ENCODE results near the gene CORO1C.

Gene CORO1C

DNA sequence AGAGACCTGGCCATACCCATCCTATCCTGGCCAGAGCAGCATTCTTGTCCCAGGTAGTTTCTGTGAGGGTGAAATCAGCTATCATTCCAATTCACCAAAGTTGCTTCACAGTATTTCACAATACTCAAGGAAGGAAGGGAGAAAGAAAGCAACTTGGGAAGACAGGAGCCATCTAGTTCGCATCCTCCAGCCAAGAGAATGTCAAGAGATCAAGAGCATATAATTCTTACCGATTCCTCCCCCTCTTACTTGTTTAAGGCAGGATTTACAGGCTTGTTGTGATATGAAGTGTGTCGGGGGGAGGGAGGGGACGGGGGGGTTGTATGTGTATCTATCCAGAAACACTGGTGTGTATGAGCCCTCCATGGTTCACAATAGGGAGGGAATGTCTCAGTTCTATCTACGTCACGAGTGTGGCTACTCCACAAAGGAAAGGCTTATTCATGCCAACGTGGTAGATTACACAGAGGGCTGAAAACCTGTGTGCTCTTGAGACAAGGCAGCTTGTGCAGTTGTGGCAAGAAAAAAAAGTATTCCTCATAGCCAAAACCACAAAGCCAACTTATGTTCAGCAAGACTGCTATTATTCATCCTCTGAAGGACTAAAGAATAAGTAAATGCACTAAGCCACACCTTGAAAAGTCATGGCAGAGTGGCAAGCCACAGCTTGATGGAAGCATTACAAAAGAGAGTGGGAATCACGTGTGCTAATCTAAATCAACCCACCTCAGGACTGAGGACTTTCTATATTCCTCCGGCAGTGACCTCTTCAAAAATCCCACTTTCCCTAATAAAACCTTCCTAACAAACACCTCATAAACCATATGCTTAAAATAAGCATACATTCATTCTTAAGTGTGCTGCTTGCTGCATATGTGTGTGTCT lies 35.0 kb downstream of the CORO1C start:
- DNase-seq: no peak

DNA sequence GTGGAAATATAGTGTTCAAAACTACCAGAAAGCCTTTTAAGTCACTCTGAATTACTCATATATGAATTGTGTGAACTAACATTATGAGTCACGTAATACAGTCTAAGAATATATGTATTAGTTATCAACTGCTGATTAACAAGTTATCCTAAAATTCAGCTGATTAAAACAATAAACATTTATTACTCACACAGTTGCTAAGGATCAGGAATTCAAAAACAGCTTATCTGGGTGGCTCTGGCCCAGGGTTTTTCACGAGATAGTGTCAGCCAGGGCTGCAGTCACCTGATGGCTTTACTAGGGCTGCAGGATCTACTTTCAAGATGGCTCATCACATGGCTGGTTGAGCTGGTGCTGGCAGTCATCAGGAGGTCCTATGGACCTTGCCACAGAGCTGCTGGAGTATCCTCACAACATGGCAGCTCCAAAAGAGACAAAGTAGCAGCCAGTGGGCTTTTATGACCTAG lies 36.5 kb downstream of the CORO1C start:
- DNase-seq: no peak

DNA sequence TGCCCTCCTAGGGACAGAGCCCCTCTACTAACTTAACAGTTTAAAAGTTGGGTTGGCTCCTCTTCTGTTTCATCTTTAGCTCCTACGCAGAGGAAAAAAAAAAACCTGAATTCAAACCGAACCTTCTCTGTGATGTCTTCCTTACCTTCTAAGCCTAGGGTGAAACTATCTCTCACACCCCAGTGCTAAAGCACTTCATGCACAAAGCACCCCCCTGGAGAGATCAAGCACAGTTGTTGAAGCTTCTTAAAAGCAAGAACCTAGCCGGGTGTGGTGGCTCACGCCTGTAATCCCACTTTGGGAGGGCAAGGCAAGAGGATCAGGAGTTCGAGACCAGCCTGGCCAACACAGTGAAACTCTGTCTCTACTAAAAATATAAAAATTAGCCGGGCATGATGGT lies 37.6 kb downstream of the CORO1C start:
- no peak for DNase-seq

DNA sequence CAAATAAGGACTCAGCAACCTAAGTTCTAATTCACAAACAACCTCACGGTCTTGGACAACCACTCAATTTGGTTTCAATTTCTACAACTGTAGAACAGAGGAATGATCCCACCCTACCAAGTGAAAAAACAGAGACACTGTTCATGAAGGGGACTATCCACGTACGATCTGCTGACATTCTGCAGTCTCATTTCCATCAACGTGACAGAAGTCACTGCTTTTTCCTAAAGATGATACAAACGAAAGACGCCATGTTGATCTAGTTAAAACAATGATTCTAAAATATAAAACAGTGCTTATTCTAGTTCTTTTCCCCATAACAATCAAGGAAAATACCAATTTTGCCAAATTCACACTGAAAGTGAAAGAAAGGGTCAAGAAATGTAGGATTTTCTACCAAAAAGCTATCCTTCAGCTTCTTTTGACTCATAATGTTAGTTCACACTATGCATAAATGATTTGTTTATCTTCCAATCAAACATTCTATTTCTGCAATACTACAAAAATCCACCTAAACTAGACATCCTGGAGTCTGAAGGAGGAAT lies 38.1 kb downstream of the CORO1C start:
- DNase-seq: no peak

DNA sequence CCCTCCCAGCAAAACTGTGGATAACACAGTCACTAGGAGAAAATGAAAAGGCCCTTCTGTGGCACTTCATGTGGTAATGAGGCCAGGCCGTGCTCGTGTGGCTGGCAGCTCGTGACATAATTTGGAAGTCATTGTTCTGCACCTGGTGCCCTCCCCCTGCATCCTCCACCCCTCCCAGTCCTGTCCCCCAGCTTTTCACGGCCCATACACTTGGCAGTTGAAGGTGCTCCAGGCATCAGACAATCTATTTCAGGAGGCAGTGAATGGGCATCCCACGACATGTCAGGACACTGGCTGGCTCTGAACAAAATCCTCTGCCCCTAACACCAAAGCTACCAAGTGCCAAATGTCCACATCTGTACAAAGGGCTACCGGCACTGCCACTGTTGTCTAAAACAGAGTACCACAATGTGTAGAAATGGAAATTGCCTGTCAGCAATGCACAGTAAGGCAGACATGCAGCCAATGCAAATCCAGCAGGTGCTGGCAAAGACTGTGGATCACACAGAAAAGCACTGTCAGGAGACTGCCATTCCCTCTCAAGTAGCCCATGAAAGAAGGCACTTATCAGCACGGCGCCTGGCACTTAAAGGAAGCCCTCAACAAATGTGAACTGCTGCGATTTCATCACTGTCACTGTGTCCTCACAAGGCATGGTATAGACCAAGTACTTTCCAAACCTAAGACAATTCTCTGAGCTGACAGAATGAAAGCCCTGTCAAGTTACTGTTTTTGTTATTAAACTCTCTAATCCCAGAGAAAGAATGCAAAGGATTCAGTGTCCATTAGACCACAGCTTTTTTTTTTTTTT lies 39.1 kb downstream of the CORO1C start:
- DNase-seq: peak; percentile 30

DNA sequence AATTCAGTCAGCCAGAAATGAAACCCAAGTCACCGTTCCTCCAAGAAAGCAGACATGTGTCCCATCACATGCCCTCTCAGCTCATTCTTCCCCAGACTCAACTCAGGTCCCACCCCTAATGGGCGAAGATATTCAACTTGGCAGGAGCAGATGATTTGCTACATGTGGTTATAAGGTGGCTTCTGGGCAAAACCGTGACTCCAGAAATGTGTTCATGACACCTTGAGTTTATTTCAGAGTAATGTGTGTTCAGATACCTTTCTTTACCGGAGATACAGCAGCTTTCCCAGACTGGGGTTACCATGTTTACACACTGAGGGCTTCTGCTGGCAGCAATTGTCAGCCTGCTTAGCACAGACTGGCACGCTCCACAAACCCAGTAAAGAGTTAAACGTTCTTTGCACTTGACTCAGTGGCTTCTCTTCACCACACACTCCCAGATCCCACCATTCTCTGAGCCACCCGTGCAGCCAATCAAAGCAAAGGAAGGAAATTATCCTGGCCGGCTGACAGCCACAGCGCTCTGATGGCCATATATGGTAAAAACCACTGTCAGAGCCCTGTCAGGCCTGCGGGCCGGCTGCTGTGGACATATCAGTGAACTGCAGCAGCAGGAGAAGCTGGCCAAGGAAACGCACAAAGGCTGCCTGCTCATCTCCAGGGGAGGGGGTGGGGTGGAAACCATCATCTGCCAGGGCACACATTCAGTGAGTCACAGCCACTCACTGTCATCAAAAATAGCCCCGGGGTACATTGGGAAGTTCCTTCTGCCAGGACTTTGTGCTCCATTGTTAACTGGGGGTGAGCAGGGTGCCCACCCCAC lies 39.9 kb downstream of the CORO1C start:
- peak; percentile 84 for DNase-seq

DNA sequence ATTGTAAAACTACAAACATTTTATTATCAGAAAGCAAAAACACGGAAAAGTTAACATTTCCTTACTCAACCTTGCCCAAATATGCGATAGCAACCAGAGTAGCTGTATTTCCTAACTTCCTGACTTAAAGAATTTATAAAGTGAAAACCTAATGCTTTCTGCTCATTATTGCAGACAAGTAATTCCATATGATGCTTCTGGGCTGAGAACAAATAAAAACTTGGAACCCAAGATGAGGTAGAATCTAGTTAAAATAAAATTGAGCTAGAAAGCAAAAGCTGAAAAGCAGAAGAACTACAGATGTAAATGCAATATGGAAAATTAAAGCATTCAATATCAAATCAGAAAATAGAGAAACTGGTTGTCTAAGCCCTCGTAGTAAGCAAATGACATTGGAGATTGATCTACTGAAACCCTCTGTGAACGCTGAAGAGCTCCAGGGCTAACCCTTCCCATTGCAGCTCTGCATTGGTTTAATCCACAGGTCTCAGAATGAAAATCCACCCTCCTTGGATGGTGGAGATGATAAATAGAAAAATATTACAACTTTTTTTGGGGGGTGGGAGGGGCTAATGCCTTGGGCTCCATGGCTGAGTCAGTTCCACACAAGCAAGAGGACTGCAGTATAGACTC lies 40.7 kb downstream of the CORO1C start:
- no peak for DNase-seq

DNA sequence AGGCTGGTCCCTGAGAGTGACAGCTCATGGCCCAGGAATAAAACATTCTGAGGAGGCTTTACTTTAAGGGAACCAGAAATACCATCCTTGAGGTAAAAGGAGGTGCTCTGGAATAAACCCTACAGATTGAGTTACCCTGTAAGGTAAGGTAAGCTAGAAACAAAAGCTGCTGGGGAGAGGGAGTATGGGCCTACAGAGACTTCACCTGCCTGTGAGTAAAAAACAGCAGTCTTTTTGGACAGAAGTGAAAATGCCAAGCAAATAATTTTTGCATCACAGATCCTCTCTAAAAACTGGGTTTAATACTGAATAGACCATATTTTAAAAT lies 41.2 kb downstream of the CORO1C start:
- no peak for DNase-seq

DNA sequence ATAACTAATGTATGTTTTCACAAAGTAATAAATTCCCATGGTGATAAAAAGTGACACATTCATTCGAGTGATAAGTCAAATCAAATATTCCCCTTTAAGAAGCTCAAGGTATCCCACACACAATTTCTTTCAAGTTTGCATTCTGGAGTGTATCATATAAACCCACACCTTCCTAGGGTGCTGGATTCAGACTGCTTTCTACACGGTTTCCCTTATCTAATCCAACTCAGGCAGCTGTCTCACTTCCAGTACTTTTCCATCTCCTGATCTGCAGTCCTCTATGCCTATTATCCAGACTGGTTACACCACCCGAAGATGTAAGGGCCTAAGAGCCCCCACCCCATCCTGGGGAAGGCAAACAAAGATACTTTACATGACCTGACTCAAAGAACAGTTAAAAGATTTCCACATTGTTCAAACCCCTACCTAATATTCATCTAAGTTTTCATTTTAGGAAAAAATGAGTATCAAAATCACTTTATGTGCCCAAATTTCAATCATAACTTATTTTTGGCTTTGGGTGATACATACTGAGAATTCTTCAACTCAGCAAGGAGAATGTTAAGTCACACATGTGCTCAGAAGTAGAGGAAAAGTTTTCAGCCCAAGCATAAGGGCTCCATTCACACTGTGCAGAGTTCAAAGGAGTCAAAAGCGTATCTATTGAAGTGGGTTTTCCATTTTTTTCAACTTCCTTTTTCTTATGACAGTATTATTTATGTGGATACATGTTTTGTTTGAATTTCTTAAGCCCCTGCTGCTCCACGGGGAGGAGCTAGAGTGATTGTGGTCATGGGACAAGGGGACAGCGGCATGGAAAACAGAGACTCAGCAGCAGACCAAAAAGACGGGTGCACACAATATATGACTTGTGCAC lies 41.8 kb downstream of the CORO1C start:
- no peak for DNase-seq

DNA sequence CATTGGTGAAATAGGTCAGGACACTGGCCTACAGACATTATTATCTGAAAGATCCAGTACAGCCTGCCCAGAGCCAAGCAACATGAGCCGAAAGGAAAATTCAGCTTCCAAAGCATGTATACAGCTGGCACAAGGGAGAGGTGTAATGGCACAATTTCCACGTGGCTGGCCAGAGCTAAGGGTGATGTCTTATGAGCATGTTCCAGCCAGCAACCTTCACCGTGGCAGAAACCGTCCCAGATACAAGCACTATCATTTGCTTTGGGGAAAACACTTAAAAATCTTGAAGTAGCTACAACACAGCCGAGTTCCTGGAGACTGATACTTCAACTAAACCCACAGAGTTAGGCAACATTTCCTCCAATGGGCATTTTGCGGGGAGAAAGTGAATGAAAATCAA lies 44.5 kb downstream of the CORO1C start:
- no peak for DNase-seq

DNA sequence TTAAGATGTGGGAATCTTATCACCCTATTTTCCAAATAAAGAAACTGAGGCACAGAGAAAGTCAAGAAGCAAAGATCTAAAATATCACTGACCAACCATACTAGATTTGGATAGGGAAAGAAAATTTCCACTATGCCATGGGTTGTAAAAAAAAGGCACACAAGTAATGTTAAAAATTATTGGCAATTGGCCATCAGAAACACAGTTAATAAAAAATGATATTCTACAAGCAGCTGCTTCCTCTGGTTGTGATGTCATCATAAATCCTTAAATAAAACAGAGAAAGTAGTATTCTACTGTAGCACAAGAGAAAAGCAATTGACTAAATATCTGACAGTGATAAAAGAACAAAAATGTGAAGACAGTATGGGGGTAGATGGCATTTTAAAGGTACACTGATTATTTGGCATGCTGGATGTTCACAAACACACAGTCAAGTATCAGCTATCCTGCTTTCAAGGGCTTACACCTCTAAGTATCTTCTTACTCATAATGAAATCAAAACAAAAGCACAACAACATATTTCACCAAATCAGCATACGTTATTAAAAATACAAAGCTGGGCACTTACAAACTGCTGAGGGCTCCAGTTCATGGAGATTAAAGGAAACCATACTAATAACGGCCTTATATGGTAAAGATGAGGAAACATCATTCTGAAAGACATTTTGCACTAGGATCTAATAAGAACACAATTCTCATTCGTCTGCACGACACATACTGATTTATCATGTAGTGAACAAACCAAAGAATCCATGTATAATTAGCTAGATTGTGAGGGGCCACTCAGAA lies 45.7 kb downstream of the CORO1C start:
- DNase-seq: no peak

DNA sequence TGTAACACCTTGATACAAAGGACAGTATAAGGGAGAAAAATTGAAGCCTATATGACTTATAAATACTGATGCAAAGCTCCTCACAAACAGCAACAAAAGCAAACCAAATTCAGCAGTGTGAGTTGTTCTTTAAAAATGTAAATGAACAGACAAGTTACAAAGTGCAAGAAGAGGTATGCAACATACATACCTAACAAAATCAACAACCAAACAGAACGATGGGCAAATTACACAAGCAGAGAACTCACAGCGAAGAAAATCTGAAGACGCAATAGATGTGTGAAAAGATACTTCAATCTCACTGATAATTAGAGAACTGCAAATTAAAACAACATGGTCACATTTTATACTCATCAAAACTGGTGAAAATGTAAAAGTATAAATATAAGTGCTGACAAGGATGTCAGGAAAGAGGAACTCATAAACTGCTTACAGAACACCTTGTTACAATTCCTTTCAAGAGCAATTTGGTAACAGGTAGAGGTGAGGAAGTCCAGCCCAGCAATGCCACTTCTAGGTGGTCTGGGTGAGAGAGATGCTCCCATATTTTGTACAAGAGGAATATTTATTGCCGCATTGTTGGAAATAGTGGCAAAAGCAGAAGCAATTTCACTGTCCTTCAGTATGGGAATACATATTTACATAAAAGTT lies 47.3 kb downstream of the CORO1C start:
- DNase-seq: no peak

DNA sequence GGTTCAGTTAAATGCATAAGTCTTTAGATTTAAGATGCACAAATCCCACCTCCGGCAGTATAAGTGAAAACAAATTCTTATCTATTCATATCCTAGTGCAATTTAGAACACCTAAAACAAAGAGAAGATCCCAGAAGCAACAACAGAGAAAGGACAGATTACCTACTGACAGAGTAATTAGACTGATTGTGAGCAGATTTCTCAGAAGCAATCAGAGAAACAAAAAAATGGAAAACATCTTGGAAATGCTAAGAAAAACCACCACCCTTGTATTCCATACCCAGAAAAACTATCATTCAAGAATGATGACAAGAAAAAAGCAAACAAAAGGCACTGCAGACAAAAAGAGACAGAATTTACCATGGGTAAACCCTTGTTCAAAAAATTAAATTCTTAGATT lies 50.0 kb downstream of the CORO1C start:
- no peak for DNase-seq

DNA sequence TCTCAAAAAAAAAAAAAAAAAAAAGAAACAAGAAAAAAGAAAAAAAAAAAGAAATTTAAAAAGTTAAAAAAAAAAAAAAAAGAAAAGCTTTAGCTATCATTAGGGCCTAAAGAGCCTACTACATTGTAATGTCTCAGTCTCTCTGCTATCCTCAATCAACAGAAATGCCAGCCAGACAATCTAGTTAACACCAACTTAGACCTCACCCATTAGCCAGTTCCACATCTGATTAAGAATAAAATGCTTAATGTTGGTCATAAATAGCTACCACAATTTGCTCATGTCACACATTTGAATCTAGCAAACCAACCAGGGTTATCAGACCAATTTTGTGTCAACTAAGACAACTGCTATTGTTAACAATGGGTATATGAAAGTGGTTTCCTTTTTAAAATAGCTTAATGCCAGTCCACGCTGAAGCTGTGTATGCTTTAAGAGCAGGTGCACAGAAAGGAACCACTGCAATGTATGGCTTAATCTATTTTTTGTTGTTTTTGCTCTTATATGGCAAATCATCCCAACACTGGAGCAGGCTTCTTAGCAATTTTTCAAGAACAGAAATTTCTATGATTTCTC lies 52.1 kb downstream of the CORO1C start:
- peak; percentile 35 for DNase-seq

DNA sequence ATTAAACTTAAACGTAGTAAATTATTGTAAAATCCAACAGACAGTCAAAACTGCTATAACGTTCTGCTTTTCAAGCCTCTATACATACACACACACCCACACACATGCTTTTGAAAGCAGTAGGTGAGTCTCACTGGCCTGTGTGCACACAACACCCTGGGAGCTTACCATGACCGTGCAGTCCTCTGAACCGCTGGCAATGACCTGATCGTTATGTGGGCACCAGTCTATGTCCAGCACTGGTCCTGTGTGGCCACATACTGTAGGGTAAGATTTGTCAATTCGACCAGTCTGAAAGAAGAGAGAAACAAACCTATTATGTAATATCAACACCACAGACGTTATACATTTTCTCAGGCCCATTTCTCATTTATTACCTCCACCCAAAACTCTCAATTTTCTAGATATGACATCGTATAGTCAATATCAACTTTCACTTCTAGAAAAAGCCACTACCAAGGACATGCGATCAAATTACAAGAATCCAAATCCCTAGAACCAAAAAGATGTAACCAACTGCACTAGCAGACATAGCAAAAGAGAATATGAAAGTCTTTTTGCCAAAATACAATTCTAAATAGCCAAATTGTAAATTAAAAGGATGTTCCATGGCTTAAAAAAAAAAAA lies 53.1 kb downstream of the CORO1C start:
- DNase-seq: no peak

DNA sequence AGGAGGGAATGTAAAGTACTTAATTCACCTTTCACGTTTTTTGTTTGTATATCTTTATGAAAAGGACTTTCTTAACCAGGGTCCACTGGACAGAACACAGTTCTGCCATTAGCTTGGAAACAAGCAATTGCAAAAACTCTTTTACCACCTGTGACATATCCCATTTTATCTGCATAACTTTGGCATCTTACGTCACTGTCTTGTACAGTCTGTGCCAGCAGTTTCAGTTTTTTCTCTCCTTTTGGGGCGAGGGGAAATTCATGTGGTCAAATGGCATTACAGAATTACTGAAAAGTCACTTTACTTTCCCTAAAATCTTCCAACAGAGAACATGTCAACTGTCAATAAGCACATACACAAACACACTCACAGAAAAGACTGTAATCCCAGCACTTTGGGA lies 53.9 kb downstream of the CORO1C start:
- no peak for DNase-seq

DNA sequence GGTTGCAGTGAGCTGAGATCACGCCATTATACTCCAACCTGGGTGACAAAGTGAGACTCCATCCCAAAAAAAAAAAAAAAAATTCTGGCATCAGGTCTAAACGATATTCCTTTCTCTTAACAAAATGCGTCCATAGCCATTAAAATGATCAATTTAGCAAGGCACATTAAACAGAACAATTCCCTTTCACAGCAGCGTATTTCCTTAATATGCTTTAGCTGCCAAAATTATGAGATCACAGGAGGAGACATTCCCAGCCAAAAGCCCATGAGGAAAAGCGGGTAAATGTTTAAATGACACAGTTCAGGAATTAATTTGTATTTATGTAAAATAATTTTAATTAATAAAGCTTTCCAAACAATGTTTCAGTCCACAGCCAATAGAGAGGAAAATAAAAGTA lies 54.6 kb downstream of the CORO1C start:
- DNase-seq: no peak

DNA sequence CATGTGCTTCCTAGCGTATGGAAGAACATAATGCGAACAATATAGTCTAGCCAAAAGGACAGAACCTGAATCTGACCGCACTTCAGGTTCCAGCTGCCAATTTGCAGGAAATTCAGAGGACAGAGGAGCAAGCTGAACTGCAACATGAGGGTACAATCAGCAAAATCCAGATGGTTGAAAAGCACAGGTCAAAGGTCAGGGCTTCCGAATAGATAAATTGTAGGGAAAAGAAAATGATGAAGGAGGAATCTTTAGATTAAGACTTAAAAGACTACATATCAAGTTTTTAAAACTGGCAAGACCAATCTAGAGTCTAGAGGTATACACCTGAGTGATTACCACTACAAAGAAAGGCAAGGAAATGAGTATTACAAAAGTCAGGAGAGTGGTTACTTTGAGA lies 55.5 kb downstream of the CORO1C start:
- DNase-seq: no peak

DNA sequence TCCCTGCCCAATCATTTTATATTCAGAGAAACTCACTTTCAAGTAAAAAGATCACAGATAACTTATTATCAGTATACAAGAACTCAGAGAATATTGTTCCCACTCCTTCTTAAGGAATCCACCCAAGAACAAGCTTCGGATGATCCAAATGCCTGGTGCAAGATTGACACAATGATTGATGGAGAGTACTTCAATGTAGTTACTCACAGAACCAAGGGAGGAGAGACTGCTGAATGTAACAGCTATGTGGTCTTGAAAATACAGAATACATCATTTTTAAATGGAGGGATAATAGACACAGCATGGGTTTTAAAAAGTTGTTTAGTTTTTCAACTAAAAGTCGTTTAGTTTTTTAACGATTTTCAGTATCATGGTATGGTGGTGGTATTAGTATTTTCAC lies 59.3 kb downstream of the CORO1C start:
- DNase-seq: no peak

Measured in NCI-H774 (cell line).